GM21447 (cell line): ENCODE data around the gene B4GALT2.

Experiments
- ATAC-seq: cut with Tn5 transposase; IDR thresholded peaks from one replicate; pipeline ENCODE4 v1.9.1; 2021; ENCODE audit not compliant: unreplicated experiment

The B4GALT2 gene

DNA sequence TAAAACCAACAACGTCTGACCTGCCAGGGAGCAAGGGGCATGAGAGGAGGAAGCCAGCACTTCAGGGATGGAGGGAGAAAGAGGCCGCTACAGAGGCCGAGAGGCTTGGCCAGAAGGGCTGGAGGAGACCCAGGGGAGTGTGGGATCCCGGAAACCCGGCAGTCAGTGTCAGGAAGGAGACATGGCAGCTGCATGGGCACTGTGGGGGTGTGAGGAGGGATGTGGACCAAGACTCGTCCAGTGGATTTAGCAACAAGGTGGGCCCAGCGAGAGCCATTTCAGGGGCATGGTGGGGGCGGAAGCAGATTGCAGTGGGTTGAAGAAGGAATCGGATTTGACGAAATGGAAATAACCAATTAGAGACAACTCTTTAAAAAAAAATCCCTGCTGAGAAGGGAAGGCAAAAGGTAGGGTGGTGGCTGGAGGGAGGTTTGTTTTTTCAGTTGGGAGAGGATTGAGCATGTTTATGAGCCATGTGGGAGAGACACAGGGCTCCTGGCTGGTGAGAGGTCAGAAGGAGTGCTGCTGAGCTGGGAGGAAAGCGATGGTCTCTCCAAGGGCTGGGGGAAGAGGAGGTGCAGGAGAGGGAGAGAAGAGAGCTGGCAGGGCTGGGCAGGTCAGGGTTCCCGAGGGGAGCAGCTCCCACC lies 4.4 kb downstream of the B4GALT2 start:
- no peak for ATAC-seq

DNA sequence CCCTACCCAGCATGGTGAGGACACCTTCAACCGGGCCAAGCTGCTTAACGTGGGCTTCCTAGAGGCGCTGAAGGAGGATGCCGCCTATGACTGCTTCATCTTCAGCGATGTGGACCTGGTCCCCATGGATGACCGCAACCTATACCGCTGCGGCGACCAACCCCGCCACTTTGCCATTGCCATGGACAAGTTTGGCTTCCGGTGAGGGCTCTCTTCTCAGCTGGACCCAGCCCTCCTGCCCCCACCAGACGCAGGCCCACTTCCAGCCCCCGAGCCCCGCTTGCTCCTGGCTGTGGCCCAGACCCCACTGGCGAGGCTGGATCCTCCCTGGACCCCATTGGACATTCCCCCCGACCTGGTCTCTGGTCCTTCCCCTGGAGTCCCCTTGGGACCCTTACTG lies 5.8 kb downstream of the B4GALT2 start:
- ATAC-seq = no peak

DNA sequence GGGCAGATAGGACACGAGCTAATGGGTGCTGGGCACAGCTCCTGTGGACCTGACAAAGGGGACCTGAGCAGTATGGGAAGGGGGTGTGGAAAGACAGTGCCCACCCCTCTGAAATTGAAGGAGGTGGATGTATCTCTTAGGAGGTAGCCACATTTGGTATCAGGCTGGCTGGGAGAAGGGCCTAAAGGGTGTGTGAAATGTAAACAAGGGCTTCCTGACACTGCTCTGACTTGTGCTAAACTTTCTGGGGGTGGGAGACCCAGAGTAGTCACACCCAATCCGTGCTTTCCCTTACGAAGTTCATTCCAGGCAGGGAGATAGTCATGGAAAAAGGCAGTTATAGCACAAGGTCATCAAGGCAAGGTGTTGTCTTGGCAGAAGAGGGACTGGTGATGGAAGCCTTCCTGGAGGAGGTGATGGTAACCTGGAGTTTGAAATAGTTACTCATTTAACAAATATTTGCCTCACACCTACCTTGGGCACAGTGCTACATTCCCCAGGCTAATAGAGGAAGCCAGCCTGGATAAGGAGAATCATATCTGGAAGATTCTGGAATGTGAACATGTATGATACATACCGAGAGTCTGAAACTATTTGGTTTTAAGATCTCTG lies 7.1 kb downstream of the B4GALT2 start:
- ATAC-seq = no peak

DNA sequence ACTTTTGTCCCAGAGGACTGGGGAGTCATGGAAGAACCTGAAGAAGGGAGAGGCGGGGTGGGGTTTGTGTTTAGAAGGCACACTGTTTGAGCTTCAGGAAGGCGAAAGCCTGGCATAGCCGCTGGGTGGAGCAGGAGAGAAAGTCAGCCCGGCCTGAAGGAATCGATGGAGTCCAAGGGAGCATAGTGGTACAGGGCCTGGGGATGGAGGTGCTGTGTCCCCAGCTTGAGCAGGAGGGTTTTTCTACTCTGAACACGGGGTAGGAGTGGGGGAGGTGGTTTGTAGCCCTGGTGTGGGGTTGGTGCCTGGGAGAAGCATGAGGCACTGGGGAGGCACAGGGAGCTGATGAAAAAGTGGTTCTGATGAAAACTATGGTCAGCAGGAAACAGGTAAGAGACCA lies 7.7 kb downstream of the B4GALT2 start:
- no peak for ATAC-seq

DNA sequence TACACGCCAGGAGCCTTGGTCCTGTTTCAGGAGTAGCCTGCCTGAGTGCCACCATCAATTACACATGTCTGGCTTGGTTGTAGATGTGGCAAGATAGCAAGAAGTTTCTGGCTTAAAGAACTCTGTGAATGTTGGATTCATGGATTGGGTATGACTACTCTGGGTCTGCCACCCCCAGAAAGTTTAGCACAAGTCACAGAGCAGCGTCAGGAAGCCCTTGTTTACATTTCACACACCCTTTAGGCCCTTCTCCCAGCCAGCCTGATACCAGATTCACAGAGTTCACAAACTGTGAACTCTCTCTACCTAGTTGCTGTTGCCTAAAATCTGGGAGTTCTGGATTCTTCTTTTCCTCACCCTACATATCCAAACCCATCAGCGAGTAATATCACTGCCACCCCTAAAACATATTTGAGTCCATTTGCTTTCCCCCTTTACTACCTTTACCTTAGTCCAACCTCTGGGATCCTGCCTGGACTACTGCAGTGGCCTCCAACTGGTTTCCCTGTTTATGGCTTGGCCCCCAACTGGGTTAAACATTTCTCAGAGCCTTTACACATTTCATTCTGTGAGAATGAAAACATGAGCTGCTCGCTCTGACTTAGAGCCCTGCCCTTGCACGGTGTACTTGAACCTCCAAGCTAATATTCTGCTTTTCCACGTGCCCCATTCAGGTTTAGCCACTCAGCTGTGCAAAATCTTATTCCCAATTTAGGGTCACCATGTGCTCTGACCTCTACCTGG lies 8.3 kb downstream of the B4GALT2 start:
- no peak for ATAC-seq

DNA sequence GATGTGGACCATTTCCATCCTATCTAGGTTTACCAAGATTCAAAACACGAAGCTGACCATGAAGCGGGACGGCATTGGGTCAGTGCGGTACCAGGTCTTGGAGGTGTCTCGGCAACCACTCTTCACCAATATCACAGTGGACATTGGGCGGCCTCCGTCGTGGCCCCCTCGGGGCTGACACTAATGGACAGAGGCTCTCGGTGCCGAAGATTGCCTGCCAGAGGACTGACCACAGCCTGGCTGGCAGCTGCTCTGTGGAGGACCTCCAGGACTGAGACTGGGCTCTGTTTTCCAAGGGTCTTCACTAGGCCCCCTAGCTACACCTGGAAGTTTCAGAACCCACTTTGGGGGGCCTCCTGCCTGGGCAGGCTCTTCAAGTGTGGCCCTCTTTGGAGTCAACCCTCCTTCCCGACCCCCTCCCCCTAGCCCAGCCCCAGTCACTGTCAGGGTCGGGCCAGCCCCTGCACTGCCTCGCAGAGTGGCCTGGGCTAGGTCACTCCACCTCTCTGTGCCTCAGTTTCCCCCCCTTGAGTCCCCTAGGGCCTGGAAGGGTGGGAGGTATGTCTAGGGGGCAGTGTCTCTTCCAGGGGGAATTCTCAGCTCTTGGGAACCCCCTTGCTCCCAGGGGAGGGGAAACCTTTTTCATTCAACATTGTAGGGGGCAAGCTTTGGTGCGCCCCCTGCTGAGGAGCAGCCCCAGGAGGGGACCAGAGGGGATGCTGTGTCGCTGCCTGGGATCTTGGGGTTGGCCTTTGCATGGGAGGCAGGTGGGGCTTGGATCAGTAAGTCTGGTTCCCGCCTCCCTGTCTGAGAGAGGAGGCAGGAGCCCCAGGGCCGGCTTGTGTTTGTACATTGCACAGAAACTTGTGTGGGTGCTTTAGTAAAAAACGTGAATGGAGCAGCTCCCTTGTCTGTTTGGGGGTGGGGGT lies 11.5 kb downstream of the B4GALT2 start:
- no peak for ATAC-seq

DNA sequence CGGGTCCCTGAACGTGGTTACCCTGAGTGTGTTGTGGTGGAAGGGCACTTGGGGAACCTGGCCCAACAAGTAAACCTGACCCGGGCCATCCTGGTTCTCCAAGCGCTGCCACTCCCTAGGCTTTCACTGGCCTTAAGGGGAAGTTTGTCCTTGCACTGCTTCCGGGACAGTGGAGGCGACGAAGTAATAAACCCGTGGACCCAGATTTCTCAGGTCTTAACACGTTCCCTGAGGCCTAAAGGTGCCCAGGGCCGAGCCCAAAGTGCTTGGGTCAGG lies 12.1 kb downstream of the B4GALT2 start:
- ATAC-seq = no peak

DNA sequence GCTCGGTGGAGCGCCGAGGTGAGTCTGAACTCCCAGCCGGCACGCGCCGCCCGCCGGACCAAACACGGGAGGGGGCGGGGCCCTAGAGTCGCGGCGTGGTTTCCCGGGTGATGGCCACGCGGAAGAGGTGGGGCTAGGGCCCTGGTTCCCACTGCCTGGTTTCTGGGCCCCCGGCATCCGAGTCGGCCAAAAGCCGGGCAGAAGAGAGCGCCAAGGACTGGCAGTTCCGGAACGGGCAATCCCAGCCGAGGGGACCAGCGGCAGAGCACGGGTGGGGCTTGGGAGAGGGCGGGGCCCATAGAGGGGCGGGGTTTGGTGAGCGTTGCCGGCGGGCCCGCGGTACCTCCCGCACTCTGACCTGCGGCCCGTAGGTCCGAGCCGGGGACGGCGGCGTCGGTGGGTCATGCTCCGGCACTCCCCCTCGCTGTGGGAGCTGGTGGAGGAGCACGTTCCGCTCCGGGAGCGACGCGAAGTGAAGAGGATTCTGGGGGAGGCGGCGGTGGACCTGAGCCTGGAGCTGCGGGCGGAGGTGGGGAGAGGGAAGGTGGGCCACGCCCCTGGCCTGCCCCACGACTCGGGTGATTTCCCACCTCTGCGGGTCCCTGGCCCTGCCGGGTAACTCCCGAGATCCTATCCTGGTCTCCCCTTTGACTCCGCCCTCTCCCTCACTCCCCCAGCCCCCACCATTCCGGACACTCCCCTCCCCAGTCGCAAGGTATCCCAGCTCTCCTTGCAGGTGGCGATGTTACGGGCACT lies 12.6 kb downstream of the B4GALT2 start, which contains the start of gene CCDC24:
TSS of gene CCDC24 (plus strand) at position 124 of the 756 bp plus-strand sequence. CDS start at position 404, 280 bp downstream.
- peak; percentile 61 for ATAC-seq

DNA sequence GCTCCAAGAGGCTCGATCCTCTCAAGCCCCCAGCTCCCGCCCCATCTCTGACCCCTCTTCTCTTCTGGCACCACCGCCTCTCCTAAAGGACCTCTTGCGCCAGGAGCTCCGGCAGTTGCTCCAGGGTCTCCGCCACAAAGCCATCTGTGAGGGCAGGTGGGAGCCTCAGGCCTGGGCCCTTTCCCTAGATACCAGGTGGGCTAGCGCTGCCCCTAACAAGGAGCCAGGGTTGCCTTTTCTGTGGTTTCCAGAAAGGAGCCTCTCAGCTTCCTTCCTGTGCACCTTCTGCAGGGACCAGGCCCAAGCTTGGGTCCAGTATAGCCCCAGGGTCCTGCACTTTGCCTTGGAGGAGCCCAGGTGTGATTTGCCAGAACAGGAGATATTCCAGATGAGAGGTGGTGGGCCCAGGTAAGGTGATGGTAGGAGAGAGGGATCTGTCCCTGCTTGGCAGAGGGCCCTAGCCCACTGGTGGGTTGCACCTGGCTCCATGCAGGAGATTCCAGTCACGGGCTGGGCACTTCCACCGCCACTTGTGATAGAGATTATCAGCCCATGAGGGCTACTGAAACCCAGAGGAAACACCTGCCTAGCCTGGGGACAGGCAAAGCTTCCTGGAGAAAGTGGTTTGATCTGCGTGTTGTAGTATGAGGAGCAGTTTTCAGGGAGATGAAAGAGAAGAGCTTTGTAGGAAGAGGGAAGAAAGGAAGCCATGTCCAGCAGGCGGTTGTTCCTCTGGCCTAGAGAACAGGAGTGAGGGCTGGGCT lies 13.4 kb downstream of the B4GALT2 start:
- no peak for ATAC-seq

DNA sequence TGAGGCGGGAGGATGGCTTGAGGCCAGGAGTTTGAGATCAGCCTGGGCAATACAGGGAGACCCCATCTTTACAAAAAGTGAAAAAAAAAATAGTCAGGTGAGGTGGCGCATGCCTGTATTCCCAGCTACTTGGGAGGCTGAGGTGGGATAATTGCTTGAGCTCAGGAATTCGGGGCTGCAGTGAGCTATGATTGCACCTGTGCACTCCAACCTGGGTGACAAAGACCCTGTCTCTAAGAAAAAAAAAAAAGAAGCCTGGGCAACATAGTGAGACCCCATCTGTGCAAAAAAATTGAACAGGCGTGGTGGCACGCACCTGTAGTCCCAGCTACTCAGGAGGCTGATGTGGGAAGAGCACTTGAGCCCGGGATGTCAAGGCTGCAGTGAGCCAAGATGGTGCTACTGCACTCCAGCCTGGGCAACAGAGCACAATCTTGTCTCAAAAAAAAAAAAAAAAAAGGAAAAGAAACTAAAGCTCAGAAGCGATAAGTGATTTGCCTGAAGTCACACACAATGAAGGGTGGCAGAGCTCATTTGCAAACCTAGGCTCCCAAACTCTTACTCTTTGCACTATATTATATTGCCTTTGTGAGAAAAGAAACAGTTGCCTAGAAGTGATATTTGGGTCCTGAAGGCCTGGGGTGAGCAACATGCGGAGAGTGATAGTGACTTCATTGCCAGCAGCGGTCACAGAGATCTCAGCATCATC lies 14.3 kb downstream of the B4GALT2 start:
- ATAC-seq = no peak

DNA sequence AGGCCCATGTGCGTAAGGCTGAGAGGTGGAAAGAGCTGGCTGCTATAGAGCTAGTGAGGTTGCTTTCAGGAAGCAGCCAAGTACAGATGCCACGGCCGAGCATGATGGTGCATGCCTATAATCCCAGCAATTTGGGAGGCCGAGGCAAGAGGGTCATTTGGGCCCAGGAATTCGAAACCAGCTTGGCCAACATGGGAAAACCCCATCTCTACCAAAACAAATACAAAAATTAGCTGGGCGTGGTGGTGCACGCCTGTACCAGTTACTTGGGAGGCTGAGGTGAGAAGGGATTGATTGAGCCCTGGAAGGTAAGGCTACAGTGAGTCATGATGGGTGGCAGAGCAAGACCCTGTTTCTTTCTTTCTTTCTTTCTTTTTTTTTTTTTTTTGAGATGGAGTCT lies 15.1 kb downstream of the B4GALT2 start:
- no peak for ATAC-seq

DNA sequence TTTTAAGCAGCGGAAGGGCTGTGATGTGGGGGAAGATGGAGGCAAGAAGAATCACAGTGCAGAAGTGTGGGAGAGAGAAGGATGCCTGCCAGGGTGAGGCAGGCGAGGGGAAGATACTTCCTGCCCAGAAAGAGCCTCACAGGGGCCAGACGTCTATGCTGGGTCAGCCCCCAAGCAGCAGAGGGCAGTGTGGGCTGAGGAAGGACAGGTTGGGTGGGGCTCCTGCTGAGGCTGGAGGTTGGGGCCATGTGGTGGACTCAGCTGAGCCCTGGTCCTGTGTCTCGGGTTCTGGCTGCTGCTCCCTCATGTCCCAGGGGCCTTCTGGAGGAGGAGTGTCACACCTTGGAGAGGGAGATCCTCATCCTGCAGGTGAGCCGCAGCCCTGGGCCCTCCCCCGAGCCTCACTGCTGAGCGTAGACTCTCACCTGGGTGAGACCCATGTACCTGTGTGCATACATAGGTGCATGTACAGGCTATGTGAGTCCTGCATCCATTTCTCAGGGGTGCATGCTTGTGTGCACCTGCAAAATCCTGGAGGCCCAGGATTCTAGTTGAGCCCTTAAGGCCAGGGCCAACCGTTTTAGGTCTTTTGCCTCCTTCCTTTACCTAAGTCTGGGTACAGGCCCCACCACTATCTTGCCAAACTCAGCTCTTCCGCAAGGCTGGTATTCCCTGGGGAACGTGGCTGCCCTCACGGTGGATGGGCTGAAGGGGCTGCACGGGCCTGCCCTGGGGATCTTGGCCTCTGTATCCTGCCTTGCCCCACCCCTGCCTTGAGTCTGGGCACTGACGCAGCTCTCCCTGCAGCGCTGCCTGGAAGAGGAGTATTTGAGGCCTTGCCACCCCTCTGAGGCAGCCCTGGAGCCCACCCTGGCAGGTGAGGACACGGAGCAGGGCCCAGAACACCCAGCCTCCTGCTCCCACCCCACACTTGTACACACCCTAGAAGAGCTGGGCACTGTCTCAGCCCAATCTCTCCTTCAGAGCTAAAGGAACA lies 16.1 kb downstream of the B4GALT2 start:
- no peak for ATAC-seq

DNA sequence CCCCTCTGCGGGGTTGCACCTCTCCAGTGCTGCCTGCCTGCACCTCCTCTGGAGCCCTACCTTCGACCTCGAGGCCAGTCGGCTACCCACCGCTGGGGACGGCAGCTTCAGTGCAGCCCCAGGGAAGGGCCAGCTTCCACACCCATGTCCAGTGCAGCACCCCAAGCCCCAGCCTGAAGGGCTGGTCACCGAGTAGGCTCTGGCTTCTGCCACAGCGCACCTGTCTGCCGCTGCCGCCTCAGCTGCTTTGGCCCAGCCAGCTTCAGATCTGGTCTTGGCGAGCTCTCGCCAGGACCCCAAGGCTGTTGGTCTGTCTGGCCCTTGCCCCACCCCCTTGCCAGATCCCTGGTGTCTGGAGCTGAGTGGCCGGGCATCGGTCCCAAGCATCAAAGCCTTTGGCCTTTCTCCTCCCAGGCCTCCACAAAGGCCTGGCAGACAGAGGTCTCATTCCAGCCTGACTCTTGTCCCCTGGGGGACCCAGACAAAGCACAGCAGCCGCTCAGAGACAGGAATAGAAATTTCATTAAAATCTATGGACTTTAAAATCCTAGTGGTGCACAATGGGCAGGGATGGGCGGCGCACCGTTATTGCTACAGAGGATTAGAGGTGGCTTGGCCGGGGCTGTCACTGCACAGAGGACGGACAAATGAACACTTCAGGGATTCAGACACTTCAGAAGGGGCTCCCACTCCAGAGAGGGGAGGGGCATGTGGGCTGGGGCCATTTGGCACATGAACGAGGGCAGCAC lies 17.1 kb downstream of the B4GALT2 start:
- no peak for ATAC-seq

DNA sequence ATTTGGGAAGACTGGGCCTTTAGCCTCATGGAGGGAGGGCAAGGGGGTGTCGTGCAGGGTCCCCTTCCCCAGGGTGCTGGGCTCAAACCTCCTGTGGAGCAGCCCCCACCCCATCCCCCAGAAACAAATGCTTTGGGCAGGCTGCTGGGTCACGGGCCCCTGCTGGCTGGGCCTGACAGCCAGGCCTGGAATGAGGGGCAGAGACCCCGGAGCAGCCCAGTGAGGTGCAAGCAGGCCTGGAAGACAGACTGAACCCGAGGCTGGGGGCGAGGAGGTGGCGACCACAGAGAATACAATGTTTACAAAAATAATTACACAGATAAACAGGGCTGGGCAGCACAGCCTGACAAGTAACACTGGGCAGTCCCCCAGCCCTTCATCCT lies 17.7 kb downstream of the B4GALT2 start:
- no peak for ATAC-seq

DNA sequence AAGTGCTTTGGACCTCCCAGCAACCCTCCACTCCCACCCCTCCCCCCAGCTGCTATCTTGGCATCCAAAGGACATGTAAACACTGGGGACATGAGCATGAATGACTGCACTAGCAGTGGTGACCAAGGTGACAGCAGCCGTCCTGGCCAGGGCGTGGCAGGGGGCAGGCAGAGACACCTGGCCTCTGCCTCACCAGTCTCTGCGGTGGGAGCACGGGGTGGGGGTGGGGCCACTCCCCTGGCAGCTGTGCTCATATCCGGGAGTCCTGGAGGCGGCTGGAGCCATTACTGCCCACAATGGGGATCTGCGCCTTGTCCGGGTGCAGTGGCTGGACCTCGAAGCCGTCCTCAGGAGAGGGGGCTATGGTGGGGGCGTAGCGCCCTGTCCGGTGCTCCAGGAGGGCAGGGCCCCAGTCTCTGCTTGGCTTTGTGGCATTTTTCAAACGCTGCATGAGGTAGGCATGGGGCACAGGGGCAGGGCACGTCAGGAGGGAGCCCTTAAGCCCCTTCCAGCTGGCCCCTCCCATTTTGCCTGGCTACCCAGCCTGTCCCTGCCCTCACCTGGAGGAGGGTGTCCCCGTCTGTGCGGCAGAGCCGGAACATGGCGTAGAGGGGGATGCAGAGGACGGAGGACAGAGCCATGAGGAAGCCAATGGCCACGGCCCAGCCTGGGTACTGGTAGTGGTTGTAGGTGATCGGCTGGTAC lies 18.4 kb downstream of the B4GALT2 start:
- ATAC-seq = no peak

DNA sequence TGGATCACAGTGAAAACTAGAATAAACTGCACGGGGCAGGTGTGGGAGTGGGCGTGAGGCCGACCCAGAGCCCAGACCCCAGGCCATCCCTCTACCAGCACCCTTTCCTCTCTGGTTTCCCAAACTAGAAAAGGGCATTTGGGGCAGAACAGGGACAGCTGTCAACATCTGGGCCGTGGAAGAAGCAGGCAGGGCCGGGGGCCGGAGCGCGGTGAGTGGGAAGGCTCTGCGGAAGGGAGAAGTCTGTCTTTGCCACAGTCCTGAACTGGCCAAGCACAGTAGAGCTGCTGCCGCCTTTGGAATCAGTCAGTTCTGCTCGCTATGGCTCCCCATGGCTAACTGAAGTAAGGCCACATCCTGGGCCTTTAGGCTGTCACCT lies 19.0 kb downstream of the B4GALT2 start:
- no peak for ATAC-seq

DNA sequence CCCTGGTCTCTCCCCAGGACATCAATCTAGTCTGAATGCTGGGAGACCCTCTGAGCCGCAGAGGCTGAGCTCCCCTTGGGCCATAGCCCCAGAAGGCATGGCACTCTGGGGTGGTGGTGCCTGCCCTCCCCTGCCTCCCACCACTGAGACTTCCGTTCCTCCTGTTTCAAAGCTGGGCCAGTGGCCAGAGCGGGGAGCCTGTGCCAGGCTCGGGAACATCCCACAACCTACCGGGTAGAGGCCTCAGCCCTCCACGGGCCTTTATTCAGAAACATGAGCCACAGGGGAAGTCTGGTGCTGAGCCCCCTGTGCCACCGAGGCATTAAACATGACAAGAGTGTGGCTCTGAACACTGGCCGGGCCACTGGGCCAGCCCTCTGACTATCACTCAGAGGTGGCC lies 20.4 kb downstream of the B4GALT2 start:
- ATAC-seq = no peak
